HAP-1 (cell line): ENCODE data around the gene TADA2B.

Experiments
- DNase-seq, 2 experiments: peaks; one replicate each; pipeline ENCODE4 v3.0.0-alpha.2; 2016 to 2020; ENCODE audit warnings: low spot score in 2 of 2
- H3K27me3 ChIP-seq: fragments of 250-450 bp; sonication (Bioruptor Pico); 2 replicates; pipeline ENCODE4 v1.5.1; 2020; ENCODE audit warnings: low read depth, mild to moderate bottlenecking, moderate library complexity
- H3K36me3 ChIP-seq: fragments of 250-450 bp; sonication (Bioruptor Pico); replicated peaks from 2 replicates; pipeline ENCODE4 v1.5.1; 2020; ENCODE audit warnings: mild to moderate bottlenecking
- H3K4me1 ChIP-seq: fragments of 250-450 bp; sonication (Bioruptor Pico); 2 replicates; pipeline ENCODE4 v1.5.1; 2020; ENCODE audit warnings: mild to moderate bottlenecking
- H3K4me3 ChIP-seq: fragments of 250-450 bp; sonication (Bioruptor Pico); 2 replicates; pipeline ENCODE4 v1.5.1; 2020; ENCODE audit warnings: mild to moderate bottlenecking, moderate library complexity
- H3K9me3 ChIP-seq: fragments of 250-450 bp; sonication (Bioruptor Pico); 2 replicates; pipeline ENCODE4 v1.5.1; 2020; ENCODE audit warnings: mild to moderate bottlenecking, moderate library complexity
- in situ Hi-C: fragments of 300-500 bp; cut with MboI; formaldehyde crosslinking; loops from 3 replicates; pipeline ENCODE4 v1.14.3; 2020; ENCODE audit warnings: low sequenced_read_pairs, inconsistent platforms, mixed read lengths

Gene TADA2B

GRCh38 chr4:7050481-7051143 lies 7.4 kb downstream of the TADA2B start:
- Histone ChIP-seq H3K9me3 (no peaks in the 10 kb centered on the region), H3K36me3 (peaks cover 32% of the 10 kb centered on the region), H3K27me3 (no peaks in the 10 kb centered on the region), H3K4me3 (no peak overlapping the region), H3K4me1 (no peaks in the 10 kb centered on the region)
- no peak for DNase-seq
- in situ Hi-C loops = no loop called here

GRCh38 chr4:7051144-7051495 lies 7.9 kb downstream of the TADA2B start:
- Histone ChIP-seq H3K9me3 (no peaks in the 10 kb centered on the region), H3K27me3 (no peaks in the 10 kb centered on the region), H3K36me3 (peaks cover 34% of the 10 kb centered on the region), H3K4me3 (no peak overlapping the region), H3K4me1 (no peaks in the 10 kb centered on the region)
- DNase-seq = no peak
- in situ Hi-C loops = no loop called here

- Histone ChIP-seq H3K4me3 (no peak overlapping the region), H3K36me3 (peaks cover 41% of the 10 kb centered on the region), H3K4me1 (no peaks in the 10 kb centered on the region), H3K9me3 (no peaks in the 10 kb centered on the region), H3K27me3 (no peaks in the 10 kb centered on the region)
- no peak for DNase-seq
- in situ Hi-C loops = no loop called here
These were observed 8.7 kb downstream of the TADA2B start for GRCh38 chr4:7051905-7052304.

- Histone ChIP-seq H3K4me3 (no peak overlapping the region), H3K4me1 (no peaks in the 10 kb centered on the region), H3K27me3 (no peaks in the 10 kb centered on the region), H3K9me3 (no peaks in the 10 kb centered on the region), H3K36me3 (peaks cover 38% of the 10 kb centered on the region)
- in situ Hi-C loops = no loop called here
- no peak for DNase-seq
These were observed 9.1 kb downstream of the TADA2B start for GRCh38 chr4:7052313-7052712.

DNA sequence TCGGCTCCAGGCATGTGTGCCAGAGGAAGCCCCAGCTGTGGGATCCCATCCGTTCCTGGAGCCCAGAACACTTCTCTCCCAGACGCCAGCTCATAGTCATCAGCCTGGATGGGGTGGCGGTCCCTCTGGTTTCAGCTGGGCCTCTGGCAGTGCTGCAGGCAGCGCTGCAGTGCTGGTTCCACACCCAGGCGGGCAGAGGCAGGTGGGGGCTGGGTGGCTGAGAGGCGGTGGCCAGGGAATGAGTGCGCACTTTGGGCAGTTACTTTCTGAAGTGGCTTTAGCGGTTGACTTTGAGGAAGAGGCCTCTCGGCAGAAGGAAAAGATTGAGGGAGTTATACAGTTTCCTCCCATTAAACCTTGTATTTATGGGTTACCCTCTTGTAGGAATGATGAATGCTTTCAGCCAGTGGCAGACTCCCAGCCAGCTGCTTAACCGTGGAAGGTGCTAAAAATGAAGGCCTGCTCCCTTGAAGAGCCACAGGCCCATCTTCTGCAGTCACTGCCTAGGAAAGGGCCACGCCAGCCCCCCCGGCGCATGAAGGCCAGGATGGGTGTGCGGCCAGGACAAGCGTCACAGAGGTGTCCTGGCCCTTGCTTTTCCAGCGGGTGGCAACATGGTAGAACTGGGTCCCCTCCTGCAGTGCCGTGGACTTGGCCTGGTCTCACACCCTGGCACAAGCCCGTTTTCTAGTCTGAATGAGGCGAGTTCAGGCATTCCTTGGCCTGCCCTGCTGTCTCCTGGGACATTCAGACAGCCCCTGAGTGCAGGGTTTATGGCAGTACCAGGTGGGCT lies 9.9 kb downstream of the TADA2B start:
- Histone ChIP-seq H3K27me3 (no peaks in the 10 kb centered on the region), H3K9me3 (no peaks in the 10 kb centered on the region), H3K36me3 (peaks cover 39% of the 10 kb centered on the region), H3K4me3 (no peak overlapping the region), H3K4me1 (no peaks in the 10 kb centered on the region)
- DNase-seq = no peak
- in situ Hi-C loops = no loop called here

DNA sequence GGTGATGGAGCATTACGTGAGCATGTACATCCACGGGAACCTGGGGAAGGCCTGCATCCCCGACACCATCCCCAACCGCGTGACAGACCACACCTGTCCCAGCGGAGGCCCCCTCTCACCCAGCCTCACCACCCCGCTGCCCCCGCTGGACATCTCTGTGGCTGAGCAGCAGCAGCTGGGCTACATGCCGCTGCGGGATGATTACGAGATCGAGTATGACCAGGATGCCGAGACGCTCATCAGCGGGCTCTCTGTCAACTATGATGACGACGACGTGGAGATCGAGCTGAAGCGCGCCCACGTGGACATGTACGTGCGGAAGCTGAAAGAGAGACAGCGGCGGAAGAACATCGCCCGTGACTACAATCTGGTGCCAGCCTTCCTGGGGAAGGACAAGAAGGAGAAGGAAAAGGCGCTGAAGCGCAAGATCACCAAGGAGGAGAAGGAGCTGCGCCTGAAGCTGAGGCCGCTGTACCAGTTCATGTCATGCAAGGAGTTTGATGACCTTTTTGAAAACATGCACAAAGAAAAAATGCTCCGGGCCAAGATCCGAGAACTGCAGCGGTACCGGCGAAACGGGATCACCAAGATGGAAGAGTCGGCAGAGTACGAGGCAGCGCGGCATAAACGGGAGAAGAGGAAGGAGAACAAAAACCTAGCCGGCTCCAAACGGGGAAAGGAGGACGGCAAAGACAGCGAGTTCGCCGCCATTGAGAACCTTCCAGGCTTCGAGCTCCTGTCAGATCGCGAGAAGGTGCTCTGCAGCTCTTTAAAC lies 11.1 kb downstream of the TADA2B start:
- Histone ChIP-seq H3K36me3 (peaks cover 50% of the 10 kb centered on the region), H3K27me3 (no peaks in the 10 kb centered on the region), H3K9me3 (no peaks in the 10 kb centered on the region), H3K4me3 (no peak overlapping the region), H3K4me1 (no peaks in the 10 kb centered on the region)
- in situ Hi-C loops = no loop called here
- no peak for DNase-seq

DNA sequence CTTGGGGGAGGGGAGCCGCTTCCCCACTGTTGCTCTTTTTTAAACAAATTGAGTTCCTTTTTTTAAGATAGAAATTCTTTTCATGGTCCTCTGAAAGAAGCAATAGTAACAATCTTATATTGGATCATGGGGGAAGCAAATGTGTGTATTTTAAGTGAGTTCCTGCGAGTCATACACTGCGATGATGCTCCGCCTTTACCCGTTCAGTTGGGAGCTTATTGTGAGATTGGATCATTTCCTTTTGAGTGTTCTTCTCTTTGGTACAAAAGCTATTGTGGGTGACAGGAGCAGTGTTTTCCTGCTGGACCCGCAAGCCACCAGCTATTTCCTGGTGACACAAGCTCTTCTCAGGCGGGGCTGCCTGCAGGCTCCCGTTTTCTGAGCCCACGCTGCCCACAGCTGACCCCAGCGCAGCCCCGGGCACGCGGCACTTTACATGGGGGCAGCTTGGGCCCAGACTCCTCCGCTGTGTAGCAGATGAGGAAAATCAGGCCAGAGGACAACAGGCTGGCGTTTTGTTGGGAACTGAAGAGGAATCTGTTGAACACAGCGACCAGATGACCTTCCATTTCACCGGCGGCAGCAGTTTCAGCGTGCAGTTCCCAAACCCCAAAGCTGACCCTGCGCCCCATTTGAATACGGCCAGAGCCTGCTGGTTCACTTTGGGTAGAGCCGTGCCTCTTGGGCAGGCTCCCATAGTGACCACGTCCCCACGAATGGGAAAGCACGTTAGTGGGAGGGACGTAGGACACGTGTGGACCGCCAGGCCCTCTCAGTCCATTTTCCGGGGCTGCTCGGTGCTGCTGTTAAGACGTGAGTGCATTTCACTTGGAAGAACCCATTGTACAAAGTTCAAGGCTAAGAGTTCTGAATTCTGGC lies 12.2 kb downstream of the TADA2B start:
- in situ Hi-C loops = no loop called here
- Histone ChIP-seq H3K4me3 (no peak overlapping the region), H3K36me3 (peaks cover 61% of the 10 kb centered on the region), H3K9me3 (no peaks in the 10 kb centered on the region), H3K4me1 (no peaks in the 10 kb centered on the region), H3K27me3 (no peaks in the 10 kb centered on the region)
- DNase-seq = no peak

DNA sequence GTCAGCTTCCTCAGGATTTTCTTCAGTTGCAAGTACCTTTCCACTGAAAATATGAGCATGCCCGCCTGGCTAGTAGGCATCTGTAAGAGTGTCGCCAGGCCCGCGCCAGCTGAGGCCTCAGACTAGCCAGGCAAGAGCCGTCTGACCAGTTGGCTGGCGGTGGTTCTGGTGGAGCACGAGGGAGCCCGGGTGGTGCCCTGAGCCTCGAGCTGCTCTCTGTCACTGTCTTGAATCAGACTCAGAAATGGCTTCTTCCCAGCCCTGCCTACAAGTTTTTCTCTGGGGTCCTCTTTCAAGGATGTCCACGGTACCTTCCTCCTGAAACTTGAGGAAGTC lies 12.8 kb downstream of the TADA2B start:
- H3K4me1 ChIP-seq = no peaks in the 10 kb centered on the region
- in situ Hi-C loops = no loop called here
- H3K27me3 ChIP-seq = no peaks in the 10 kb centered on the region
- no peak for DNase-seq
- H3K36me3 ChIP-seq = peaks cover 67% of the 10 kb centered on the region
- H3K9me3 ChIP-seq = no peaks in the 10 kb centered on the region
- no peak overlapping the region for H3K4me3 ChIP-seq

GRCh38 chr4:7058792-7059191 lies 15.6 kb downstream of the TADA2B start:
- peaks cover 85% of the 10 kb centered on the region for H3K36me3 ChIP-seq
- H3K4me3 ChIP-seq = no peak overlapping the region
- H3K9me3 ChIP-seq = no peaks in the 10 kb centered on the region
- in situ Hi-C loops = no loop called here
- no peaks in the 10 kb centered on the region for H3K4me1 ChIP-seq
- no peaks in the 10 kb centered on the region for H3K27me3 ChIP-seq
- no peak for DNase-seq

DNA sequence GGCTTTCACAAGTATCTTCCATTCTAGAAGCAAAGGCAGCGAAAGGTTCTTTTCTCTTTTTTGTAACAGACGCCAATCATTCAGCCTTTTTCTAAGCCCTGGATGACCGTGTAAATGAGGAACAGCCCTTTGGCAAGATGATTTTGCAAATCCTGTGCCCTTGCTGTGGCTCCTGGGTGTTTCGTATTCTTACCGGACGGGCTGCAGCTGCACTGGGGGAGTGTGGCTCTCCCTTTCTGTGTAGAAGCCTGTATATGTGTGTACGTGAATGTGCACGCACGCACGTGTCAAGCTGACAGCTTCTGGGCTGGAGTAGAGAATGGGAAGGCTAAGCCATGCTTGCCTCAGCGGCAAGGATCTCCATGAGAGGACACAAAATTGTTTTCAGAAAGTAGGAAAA lies 16.5 kb downstream of the TADA2B start:
- no peaks in the 10 kb centered on the region for H3K27me3 ChIP-seq
- in situ Hi-C loops = no loop called here
- no peaks in the 10 kb centered on the region for H3K9me3 ChIP-seq
- no peak overlapping the region for H3K4me3 ChIP-seq
- peaks cover 83% of the 10 kb centered on the region for H3K36me3 ChIP-seq
- H3K4me1 ChIP-seq = no peaks in the 10 kb centered on the region
- no peak for DNase-seq

DNA sequence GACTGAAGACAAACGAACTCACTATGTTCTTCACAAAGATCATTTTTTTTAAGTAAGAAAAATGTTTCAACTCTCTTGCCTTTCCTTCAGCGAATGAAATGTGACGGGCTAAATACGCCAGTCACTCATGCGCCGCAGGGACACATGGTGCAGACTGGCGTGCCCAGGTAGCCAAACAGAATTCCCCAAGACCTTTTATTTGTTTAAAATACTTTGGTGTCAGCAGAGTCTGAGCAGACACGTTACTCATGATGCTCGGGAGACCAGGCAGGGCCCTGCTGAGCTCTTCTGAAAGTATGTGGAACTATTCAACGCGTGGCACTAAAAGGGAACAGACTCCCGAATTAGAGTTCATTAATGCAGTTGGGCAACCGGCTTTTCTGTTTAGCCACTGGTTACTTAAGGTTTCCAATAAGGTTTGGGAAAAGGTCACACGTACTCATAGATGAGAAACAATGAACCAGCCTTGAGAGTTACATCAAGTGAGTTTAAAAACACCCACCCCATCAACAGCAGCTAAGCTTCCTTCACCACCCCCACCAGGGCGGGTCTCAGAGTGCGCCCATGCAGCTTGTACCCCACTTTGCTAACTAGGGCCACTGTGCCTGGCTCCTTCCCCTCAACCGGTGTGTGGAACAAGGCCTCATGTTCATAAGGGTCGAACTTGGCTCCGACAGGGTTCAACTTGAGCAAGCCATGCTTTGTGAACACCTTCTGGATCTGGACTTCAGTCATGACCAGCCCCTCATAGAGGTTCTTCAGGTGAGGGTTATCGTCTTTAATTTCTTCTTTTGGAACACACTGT lies 17.4 kb downstream of the TADA2B start:
- Histone ChIP-seq H3K4me3 (no peak overlapping the region), H3K36me3 (peaks cover 83% of the 10 kb centered on the region), H3K4me1 (no peaks in the 10 kb centered on the region), H3K27me3 (no peaks in the 10 kb centered on the region), H3K9me3 (no peaks in the 10 kb centered on the region)
- in situ Hi-C loops = no loop called here
- no peak for DNase-seq

DNA sequence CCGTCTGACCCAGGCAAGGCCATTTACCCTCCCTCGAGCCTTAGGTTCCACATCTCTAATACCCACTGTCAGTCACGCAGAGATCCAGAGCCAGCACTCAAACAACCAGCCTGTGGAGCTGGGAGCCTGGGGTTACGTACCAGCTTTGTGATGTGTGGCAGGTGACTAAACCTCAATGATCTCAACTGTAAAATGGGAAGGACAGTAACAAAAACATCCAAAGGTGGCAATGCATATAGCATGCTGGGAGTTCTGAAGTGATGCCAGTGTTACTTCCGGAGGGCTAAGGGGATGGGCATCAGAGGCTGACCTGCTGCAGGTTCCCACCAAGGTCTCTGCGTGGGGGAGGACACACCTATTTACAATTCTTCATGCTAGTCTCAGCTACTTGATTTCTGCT lies 18.6 kb downstream of the TADA2B start:
- in situ Hi-C loops = no loop called here
- no peaks in the 10 kb centered on the region for H3K27me3 ChIP-seq
- H3K4me1 ChIP-seq = peaks cover 9% of the 10 kb centered on the region; the same call in 1 of the 2 replicates
- no peak overlapping the region for H3K4me3 ChIP-seq
- H3K36me3 ChIP-seq = peaks cover 76% of the 10 kb centered on the region
- H3K9me3 ChIP-seq = no peaks in the 10 kb centered on the region
- DNase-seq = no peak

- Histone ChIP-seq H3K9me3 (no peaks in the 10 kb centered on the region), H3K4me1 (peaks cover 9% of the 10 kb centered on the region; the same call in 1 of the 2 replicates), H3K4me3 (no peak overlapping the region), H3K36me3 (peaks cover 76% of the 10 kb centered on the region), H3K27me3 (no peaks in the 10 kb centered on the region)
- in situ Hi-C loops = no loop called here
- no peak for DNase-seq
These were observed 19.6 kb downstream of the TADA2B start for GRCh38 chr4:7062816-7063215.
